Measurements from ENCODE around the gene TRIM54. TPM values are rescaled to one million over a fixed set of nuclear protein-coding genes. Genes with fewer than 3 reads are reported as not detected.

TRIM54 gene
- total and polyA plus RNA-seq, 9 of the 15 experiments (the other 6 are each of a cell fraction or from before 2014, with no cell fraction given): not detected

- TF ChIP-seq RBM14 (IDR thresholded peaks at IDR 0.05; ENCODE audit: borderline replicate concordance, insufficient read depth, low read depth, low read length): no peak
- no peak for TF ChIP-seq ZNF79 (CRISPR knock-in tag; IDR thresholded peaks at IDR 0.05; ENCODE audit: low read depth)
- TF ChIP-seq PTBP1 (IDR thresholded peaks at IDR 0.05; ENCODE audit: low read depth, low read length): no peak
- no peak for TF ChIP-seq STAT5A (IDR thresholded peaks at IDR 0.05; ENCODE audit: borderline replicate concordance, low read length)
- TF ChIP-seq PBX2 (CRISPR knock-in tag; IDR thresholded peaks at IDR 0.05; ENCODE audit: low read depth): no peak
- TF ChIP-seq PBX2 (tag; conservative IDR thresholded peaks at IDR 0.05; ENCODE audit: low read depth): 0 out of 2 replicates have a peak, but pooled peaks have one; percentile 9
- no peak for TF ChIP-seq TEAD1 (CRISPR knock-in tag; IDR thresholded peaks at IDR 0.05)
- TF ChIP-seq ZNF445 (CRISPR knock-in tag; IDR thresholded peaks at IDR 0.05; ENCODE audit: low read depth): no peak
- no peak for TF ChIP-seq CBFB (CRISPR knock-in tag; IDR thresholded peaks at IDR 0.05)
- no peak for TF ChIP-seq TEAD2 (tag; IDR thresholded peaks at IDR 0.05)
- TF ChIP-seq REST (IDR thresholded peaks at IDR 0.05; ENCODE audit: borderline replicate concordance): peak; percentile 76; the same call in 1 of the 2 replicates
- no peak for TF ChIP-seq REST (CRISPR knock-in tag; IDR thresholded peaks at IDR 0.05; ENCODE audit: low read depth)
- no peak for TF ChIP-seq SNIP1 (IDR thresholded peaks at IDR 0.05; ENCODE audit: low read depth)
- no peak for TF ChIP-seq EHMT2 (IDR thresholded peaks at IDR 0.05)
- no peak for TF ChIP-seq ZNF263 (CRISPR knock-in tag; IDR thresholded peaks at IDR 0.05; ENCODE audit: borderline replicate concordance)
- peak; percentile 32; the same call in 1 of the 2 replicates for TF ChIP-seq BCOR (IDR thresholded peaks at IDR 0.05)
These were observed 21.1 kb downstream of the TRIM54 start (continued) for GRCh38 chr2:27303093-27304025.
